ENCODE measurements around the gene CELF4.

DNA sequence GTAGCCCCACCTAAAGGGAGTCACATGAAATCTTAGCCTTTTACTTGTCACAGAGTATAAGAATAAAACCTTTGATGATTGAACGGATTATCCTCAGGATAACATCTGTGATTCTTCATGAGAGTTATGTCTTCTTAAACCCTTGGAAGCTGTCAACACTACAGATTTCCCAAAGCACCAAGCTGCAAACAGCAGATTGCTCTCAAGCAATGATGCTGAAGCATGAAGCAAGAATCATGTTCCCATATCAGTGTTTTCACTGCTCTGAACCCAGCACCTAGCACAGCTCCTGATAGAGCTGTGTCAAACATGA lies 47.6 kb upstream of the CELF4 start:
- TF ChIP-seq POLR2A (IDR thresholded peaks at IDR 0.05; ENCODE audit: low read depth, low read length) (no peak), POU2F2 (IDR thresholded peaks at IDR 0.05; ENCODE audit: low read depth, low read length) (no peak), POLR2AphosphoS5 (IDR thresholded peaks at IDR 0.05; ENCODE audit: low read depth, low read length) (no peak), SPI1 (IDR thresholded peaks at IDR 0.05; ENCODE audit: low read depth, low read length) (no peak)

Data from GM12891 (cell line).